ENCODE data around the gene AUP1.

DNA sequence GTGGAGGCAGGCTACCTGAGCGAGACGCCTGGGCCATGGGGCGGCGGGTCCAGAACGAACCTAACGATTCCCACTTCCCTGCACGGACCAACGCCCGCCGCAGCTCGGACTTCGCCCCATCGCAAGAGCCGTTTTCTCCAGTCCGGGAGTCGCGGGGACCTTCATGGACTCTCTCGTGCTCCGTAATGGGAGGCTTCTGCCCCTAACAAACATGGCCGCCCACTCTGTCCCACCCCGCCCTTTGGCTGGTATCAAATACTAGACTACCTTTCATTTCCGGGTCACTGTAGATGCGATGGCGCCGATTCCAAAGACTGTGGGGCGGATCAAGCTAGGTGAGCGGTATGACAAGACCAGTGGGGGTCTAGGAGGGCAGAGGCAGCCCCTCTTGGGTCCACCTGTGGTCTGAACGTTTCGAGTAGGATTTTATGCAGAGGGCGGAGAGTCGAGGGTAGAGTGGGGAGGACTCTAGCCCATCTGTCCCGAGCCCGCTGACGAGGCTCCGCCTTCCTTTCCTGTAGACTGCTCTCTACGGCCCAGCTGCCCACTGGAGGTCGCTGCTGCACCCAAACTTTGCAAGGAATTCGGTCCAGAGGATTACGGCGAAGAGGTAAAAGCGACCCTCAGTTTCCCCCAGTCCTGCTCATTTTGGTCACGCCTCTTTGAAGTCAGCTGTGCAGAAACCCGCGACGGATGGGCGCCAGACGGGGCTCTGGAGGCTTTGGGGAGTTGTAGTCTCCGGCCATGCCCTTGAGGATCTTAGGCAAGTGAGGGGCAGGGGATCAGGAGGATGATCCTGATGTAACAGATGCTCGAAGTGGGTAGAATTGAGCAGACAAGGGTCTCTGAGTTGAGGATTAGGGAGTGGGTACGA, 46.5 kb downstream of the AUP1 start, which contains the start of the genes CCDC142 and TTC31:
- TF ChIP-seq BRCA1 (IDR thresholded peaks at IDR 0.05; ENCODE audit: low read depth, low read length) (no peak), CTCF (IDR thresholded peaks at IDR 0.05; ENCODE audit: control extremely low read depth in 1 of 3, insufficient read depth in 1 of 3, low read depth in 1 of 3, low read length in 3 of 3) (peak; percentile 81 to 95 (median 89)), CEBPB (IDR thresholded peaks at IDR 0.05; ENCODE audit: low read depth, low read length) (no peak), POLR2AphosphoS5 (IDR thresholded peaks at IDR 0.05; ENCODE audit: low read depth, low read length) (peak; percentile 73; the same call in 1 of the 2 replicates), TCF12 (IDR thresholded peaks at IDR 0.05; ENCODE audit: low read depth, low read length) (no peak), CBX5 (IDR thresholded peaks at IDR 0.05; ENCODE audit: low read depth, low read length) (no peak), ZNF274 (IDR thresholded peaks at IDR 0.05; ENCODE audit: borderline replicate concordance, extremely low read depth, low read length) (no peak), RAD21 (IDR thresholded peaks at IDR 0.05 in 1 of 2, conservative IDR thresholded peaks at IDR 0.05 in 1 of 2; ENCODE audit: low read depth in 2 of 2, low read length in 2 of 2) (peak; percentile 79 to 85), SP1 (IDR thresholded peaks at IDR 0.05; ENCODE audit: low read depth, low read length) (peak; percentile 47; the same call in 1 of the 2 replicates), EP300 (IDR thresholded peaks at IDR 0.05; ENCODE audit: borderline replicate concordance in 1 of 2, low read depth in 2 of 2, low read length in 2 of 2) (no peak)
